Esophagus muscularis mucosa (tissue), 4 donors: ENCODE results near the gene HSPA12B. TPM values are rescaled to one million over a fixed set of nuclear protein-coding genes. Genes with fewer than 3 reads are reported as not detected.
A peak's percentile ranks its signal among the peaks of the same experiment; 100 is the strongest.

Experiments used
- DNase-seq: peaks from one replicate; pipeline ENCODE4 v3.0.0-alpha.2; 2017; ENCODE audit errors: extremely low spot score
- H3K27ac ChIP-seq, 4 donors: fragments of 200-600 bp; sonication (generic); replicated peaks in 1 of 4; 1 replicate in 3 of 4; 2 replicates in 1 of 4; pipeline ENCODE4 v1.5.1; 2016 to 2019; ENCODE audit warnings: mild to moderate bottlenecking in 1 of 4
- H3K27me3 ChIP-seq, 4 donors: fragments of 200-600 bp; sonication (generic); one replicate each; pipeline versions ENCODE4 v1.5.1 to v1.6.0; 2016 to 2019
- H3K36me3 ChIP-seq, 4 donors: fragments of 200-600 bp; sonication (generic); one replicate each; pipeline ENCODE4 v1.5.1; 2016 to 2019
- H3K4me1 ChIP-seq, 4 donors: fragments of 200-600 bp; sonication (generic); one replicate each; pipeline ENCODE4 v1.5.1; 2016 to 2019
- H3K4me3 ChIP-seq, 4 donors: fragments of 200-600 bp; sonication (generic); 1 replicate in 2 of 4; 2 replicates in 2 of 4; pipeline ENCODE4 v1.5.1; 2016 to 2019; ENCODE audit warnings: mild to moderate bottlenecking in 4 of 4, moderate library complexity in 1 of 4
- H3K9me3 ChIP-seq, 4 donors: fragments of 200-600 bp; sonication (generic); 1 replicate in 3 of 4; 2 replicates in 1 of 4; pipeline ENCODE4 v1.5.1; 2016 to 2019
- CTCF ChIP-seq, 3 experiments: fragments of 200-600 bp in 2 of 3; fragments of 450-650 bp in 1 of 3; sonication (generic) in 2 of 3; IDR thresholded peaks; one replicate each; pipeline ENCODE4 v1.5.1; 2017 to 2019; ENCODE audit warnings: antibody characterized with exemption in 3 of 3, mild to moderate bottlenecking in 2 of 3, moderate library complexity in 1 of 3
- EP300 ChIP-seq: sonication (generic); formaldehyde crosslinking; IDR thresholded peaks from one replicate; pipeline ENCODE4 v1.6.1; 2017; ENCODE audit warnings: antibody characterized with exemption
- POLR2A ChIP-seq: fragments of 450-650 bp; IDR thresholded peaks from one replicate; pipeline ENCODE4 v1.6.1; 2017; ENCODE audit warnings: antibody characterized with exemption, moderate library complexity, mild to moderate bottlenecking, low read depth
- POLR2AphosphoS5 ChIP-seq, 2 donors: sonication (generic); formaldehyde crosslinking; IDR thresholded peaks; one replicate each; pipeline ENCODE4 v1.6.1; 2017; ENCODE audit warnings: antibody characterized with exemption in 2 of 2
- WGBS: methylation state at CpG from one replicate; pipeline ENCODE4 v1.1.5; 2018; 5-methylcytosine and 5-hydroxymethylcytosine counted together
- intact Hi-C: fragments of 100-400 bp; cut with DNase I; formaldehyde crosslinking; loops from one replicate; pipeline ENCODE4 v1.15.1; 2023
- total RNA-seq, 4 donors: library from RNA; depleted of rRNA; stranded (reverse); fragments of >200 nt; gene quantifications; one replicate each; pipeline versions ENCODE4 v1.1.0 to v1.2.1, GENCODE V29; 2016

HSPA12B gene
- total RNA-seq, 4 donors from 2014 or later: 8.9 to 22.2 (median 16.4) TPM

- Histone ChIP-seq H3K36me3 (no peaks in the 10 kb centered on the region), H3K27me3 (no peaks in the 10 kb centered on the region), H3K4me1 (peaks cover 28 to 72% (median 70%) of the 10 kb centered on the region in 4 donors), H3K27ac (peak overlapping the region; percentile 76 to 97 (median 92)), H3K9me3 (no peaks in the 10 kb centered on the region), H3K4me3 (peak overlapping the region; percentile 68 to 83 (median 70))
- intact Hi-C loops: no loop called here
- TF ChIP-seq POLR2A: no peak
- no peak for TF ChIP-seq CTCF (IDR thresholded peaks at IDR 0.05)
- WGBS: 0% methylated on average over 3 of the region's 21 CpGs
- DNase-seq: no peak
These were observed 34.6 kb downstream of the HSPA12B start for GRCh38 chr20:3767110-3767426.

GRCh38 chr20:3767427-3768341 is 35.2 kb downstream of the HSPA12B start, which contains the start of gene ADISSP:
TSS of gene ADISSP (minus strand) at chr20:3767753. CDS start at chr20:3760100, 7,653 bp downstream.
- WGBS: 0% methylated on average over 17 of the region's 80 CpGs
- intact Hi-C loops: no loop called here
- peak within 1 kb of the TSS; percentile 68 to 83 (median 70) for H3K4me3 ChIP-seq
- H3K36me3 ChIP-seq: no peaks in the 10 kb centered on the region
- H3K27ac ChIP-seq: peak within 1 kb of the TSS; percentile 91 to 97 (median 93)
- no peaks in the 10 kb centered on the region for H3K27me3 ChIP-seq
- H3K4me1 ChIP-seq: peaks cover 28 to 66% (median 63%) of the 10 kb centered on the region in 4 donors
- H3K9me3 ChIP-seq: no peaks in the 10 kb centered on the region
- no peak for TF ChIP-seq POLR2A
- no peak for TF ChIP-seq EP300
- peak in 2 of 3 experiments; percentile 10 to 23 for TF ChIP-seq CTCF (IDR thresholded peaks at IDR 0.05)
- peak; percentile 90 to 95 for TF ChIP-seq POLR2AphosphoS5 (IDR thresholded peaks at IDR 0.05)
- DNase-seq: peak; percentile 100

GRCh38 chr20:3768342-3769130 is 36.1 kb downstream of the HSPA12B start:
- Histone ChIP-seq H3K27me3 (no peaks in the 10 kb centered on the region), H3K27ac (peak overlapping the region; percentile 91 to 97 (median 93)), H3K36me3 (no peaks in the 10 kb centered on the region), H3K9me3 (no peaks in the 10 kb centered on the region), H3K4me3 (peak overlapping the region; percentile 68 to 83 (median 70)), H3K4me1 (peaks cover 28 to 59% (median 56%) of the 10 kb centered on the region in 4 donors)
- WGBS: 3% methylated on average over 13 of the region's 51 CpGs
- TF ChIP-seq POLR2AphosphoS5 (IDR thresholded peaks at IDR 0.05) (peak; percentile 60 to 70), POLR2A (no peak), CTCF (IDR thresholded peaks at IDR 0.05) (peak; percentile 48 to 59 (median 56))
- DNase-seq: no peak
- intact Hi-C loops: no loop called here

- 81% methylated on average over 7 of the region's 7 CpGs for WGBS
- H3K4me1 ChIP-seq: peaks cover 22 to 29% (median 25%) of the 10 kb centered on the region in 4 donors
- intact Hi-C loops: loop anchor here (5.0 kb wide), 1 partner anchor 94 kb away; no protein-coding TSS in a partner anchor
These were observed 39.1 kb downstream of the HSPA12B start for GRCh38 chr20:3771552-3772058.

More at GRCh38 chr20:3771552-3772058, 39.1 kb downstream of the HSPA12B start:
- H3K27ac ChIP-seq: no peak overlapping the region
- no peak for TF ChIP-seq POLR2AphosphoS5 (IDR thresholded peaks at IDR 0.05)
- no peak for TF ChIP-seq CTCF (IDR thresholded peaks at IDR 0.05)
- no peak for TF ChIP-seq POLR2A
- TF ChIP-seq EP300: no peak
- no peaks in the 10 kb centered on the region for H3K27me3 ChIP-seq
- DNase-seq: no peak
- no peak overlapping the region for H3K4me3 ChIP-seq
- H3K9me3 ChIP-seq: no peaks in the 10 kb centered on the region
- no peaks in the 10 kb centered on the region for H3K36me3 ChIP-seq
